ENCODE measurements around the gene ALG3. TPM values are rescaled to one million over a fixed set of nuclear protein-coding genes. Genes with fewer than 3 reads are reported as not detected.

The ALG3 gene
- total RNA-seq, 1 donor from 2014 or later, result 23.7 TPM

DNA sequence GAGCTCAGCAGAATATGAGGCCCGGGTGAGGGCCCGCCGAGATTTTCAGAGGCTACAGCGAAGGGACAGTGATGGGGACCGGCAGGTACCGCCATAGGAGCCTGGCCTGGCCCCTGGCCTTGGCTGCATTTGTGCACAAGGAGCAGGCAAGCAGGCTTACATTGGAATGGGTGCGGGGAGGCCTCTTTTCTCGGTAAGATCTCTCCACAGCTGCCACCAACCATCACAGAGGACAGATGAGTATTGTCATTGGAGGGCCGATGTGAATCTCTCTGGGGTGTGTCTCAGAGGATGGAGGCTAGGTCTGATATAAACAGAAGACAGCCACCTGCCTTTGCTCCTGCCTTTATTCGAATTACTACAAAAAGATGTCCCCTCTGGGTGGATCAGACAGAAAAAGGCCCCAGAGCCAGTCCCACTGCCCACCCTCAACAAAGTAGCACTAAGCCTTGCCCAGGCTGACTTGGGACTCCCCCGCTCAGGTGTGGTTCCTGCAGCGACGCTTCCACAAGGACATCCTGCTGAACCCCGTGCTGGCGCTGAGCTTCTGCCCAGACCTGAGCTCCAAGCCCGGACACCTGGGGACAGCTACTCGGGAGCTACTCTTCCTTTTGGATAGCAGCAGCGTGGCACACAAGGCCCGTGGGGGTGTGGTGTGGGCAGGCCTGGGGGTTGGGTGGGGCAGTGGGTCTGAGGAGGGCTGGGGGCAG lies 13.9 kb downstream of the ALG3 start:
- H3F3A ChIP-seq (ENCODE audit: low read depth), result peaks cover 7% of the 10 kb centered on the region
- Mint-ChIP-seq H3K4me3 (no peak overlapping the region), H3K9me3 (peaks cover 2% of the 10 kb centered on the region), H3K4me1 (peaks cover 4% of the 10 kb centered on the region), H3K36me3 (no peaks in the 10 kb centered on the region), H3K27ac (no peak overlapping the region), H3K27me3 (ENCODE audit: insufficient read depth, low read depth) (peaks cover 33% of the 10 kb centered on the region)
- H3K27me3 ChIP-seq, result peaks cover 49% of the 10 kb centered on the region
- peaks cover 2% of the 10 kb centered on the region for H3K4me1 ChIP-seq
- no peak for TF ChIP-seq EZH2phosphoT487 (IDR thresholded peaks at IDR 0.05)
- H3K27ac ChIP-seq, result no peak overlapping the region
- peaks cover 28% of the 10 kb centered on the region for H4K20me1 ChIP-seq (ENCODE audit: low read depth)
- no peak overlapping the region for H3K4me3 ChIP-seq
- H3K79me2 ChIP-seq (ENCODE audit: low read depth), result no peaks in the 10 kb centered on the region
- no peak overlapping the region for H3K9ac ChIP-seq
- no peak overlapping the region for H2AFZ ChIP-seq (replicated peaks)
- H3K36me3 ChIP-seq, result no peaks in the 10 kb centered on the region
- DNase-seq (ENCODE audit: low spot score), result no peak
- H3K4me2 ChIP-seq, result no peak overlapping the region
- H3K9me3 ChIP-seq (ENCODE audit: low read depth), result no peaks in the 10 kb centered on the region

DNA sequence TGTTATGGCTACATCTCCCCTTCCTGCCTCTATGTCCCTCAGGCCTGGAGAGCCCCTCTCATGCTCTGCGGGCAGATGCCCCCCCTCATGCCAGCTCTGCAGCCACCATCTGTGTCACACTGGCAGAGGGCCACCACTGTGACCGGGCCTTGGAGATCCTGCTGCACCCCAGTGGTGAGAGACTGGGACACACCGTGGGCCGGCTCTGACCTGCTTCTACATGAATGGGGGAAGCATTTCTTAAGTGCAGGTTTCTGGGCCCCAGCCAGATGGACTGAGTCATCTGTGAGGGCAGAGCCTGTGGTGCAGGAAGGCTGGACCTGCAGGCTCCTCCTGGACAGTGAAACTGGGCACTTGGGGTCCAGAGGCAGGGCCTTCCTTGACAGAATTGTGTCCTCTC lies 14.5 kb downstream of the ALG3 start:
- H3K27ac ChIP-seq, result no peak overlapping the region
- no peak overlapping the region for H3K9ac ChIP-seq
- H2AFZ ChIP-seq (replicated peaks), result no peak overlapping the region
- DNase-seq (ENCODE audit: low spot score), result no peak
- Mint-ChIP-seq H3K27me3 (ENCODE audit: insufficient read depth, low read depth) (peaks cover 34% of the 10 kb centered on the region), H3K9me3 (peaks cover 2% of the 10 kb centered on the region), H3K27ac (no peak overlapping the region), H3K4me1 (peaks cover 4% of the 10 kb centered on the region), H3K4me3 (no peak overlapping the region), H3K36me3 (no peaks in the 10 kb centered on the region)
- no peaks in the 10 kb centered on the region for H3K36me3 ChIP-seq
- TF ChIP-seq, protein P1, sequence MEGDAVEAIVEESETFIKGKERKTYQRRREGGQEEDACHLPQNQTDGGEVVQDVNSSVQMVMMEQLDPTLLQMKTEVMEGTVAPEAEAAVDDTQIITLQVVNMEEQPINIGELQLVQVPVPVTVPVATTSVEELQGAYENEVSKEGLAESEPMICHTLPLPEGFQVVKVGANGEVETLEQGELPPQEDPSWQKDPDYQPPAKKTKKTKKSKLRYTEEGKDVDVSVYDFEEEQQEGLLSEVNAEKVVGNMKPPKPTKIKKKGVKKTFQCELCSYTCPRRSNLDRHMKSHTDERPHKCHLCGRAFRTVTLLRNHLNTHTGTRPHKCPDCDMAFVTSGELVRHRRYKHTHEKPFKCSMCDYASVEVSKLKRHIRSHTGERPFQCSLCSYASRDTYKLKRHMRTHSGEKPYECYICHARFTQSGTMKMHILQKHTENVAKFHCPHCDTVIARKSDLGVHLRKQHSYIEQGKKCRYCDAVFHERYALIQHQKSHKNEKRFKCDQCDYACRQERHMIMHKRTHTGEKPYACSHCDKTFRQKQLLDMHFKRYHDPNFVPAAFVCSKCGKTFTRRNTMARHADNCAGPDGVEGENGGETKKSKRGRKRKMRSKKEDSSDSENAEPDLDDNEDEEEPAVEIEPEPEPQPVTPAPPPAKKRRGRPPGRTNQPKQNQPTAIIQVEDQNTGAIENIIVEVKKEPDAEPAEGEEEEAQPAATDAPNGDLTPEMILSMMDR (IDR thresholded peaks at IDR 0.05), result no peak
- TF ChIP-seq EZH2phosphoT487 (IDR thresholded peaks at IDR 0.05) (no peak), EZH2 (IDR thresholded peaks at IDR 0.05) (no peak)
- peaks cover 55% of the 10 kb centered on the region for H3K27me3 ChIP-seq
- peaks cover 7% of the 10 kb centered on the region for H3F3A ChIP-seq (ENCODE audit: low read depth)
- H3K4me3 ChIP-seq, result no peak overlapping the region
- H4K20me1 ChIP-seq (ENCODE audit: low read depth), result peaks cover 26% of the 10 kb centered on the region
- H3K4me1 ChIP-seq, result peaks cover 4% of the 10 kb centered on the region
- H3K79me2 ChIP-seq (ENCODE audit: low read depth), result no peaks in the 10 kb centered on the region
- no peaks in the 10 kb centered on the region for H3K9me3 ChIP-seq (ENCODE audit: low read depth)
- H3K4me2 ChIP-seq, result no peak overlapping the region

DNA sequence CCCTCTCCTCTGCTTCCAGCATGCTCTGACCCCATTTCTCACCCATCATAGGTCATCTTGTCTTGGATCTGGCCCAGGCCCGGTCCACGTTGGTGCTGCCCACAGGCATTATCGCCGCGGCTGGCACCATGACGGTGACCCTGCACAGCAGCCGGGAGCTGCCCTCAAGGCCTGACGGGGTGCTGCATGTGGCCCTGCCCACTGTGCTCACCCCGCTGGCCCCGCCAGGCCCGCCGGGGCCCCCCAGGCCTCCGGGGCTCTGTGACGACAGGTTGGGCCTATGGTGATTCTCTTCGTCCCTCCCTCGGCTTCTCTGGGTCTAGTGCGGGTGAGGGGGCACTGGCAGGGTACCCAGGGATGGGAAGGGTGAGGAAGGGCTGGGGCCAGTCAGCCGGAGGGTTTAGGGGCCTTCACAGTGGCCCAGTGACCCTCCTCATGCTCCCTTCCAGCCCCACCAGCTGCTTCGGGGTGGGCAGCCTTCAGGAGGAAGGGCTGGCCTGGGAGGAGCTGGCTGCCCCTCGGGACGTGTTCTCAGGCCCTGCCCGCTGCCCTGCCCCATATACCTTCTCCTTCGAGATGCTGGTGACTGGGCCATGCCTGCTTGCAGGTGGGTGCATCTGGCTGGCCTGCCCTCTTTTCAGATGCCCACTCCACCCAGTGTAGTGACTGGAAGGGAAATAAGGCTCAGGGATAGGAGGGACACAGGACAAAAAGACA lies 15.5 kb downstream of the ALG3 start:
- DNase-seq (ENCODE audit: low spot score), result no peak
- TF ChIP-seq EZH2phosphoT487 (IDR thresholded peaks at IDR 0.05), result no peak
- TF ChIP-seq EZH2 (IDR thresholded peaks at IDR 0.05), result no peak
- TF ChIP-seq, protein P1 (IDR thresholded peaks at IDR 0.05), result no peak
- peaks cover 4% of the 10 kb centered on the region for H3K4me1 ChIP-seq
- no peaks in the 10 kb centered on the region for H3K9me3 ChIP-seq (ENCODE audit: low read depth)
- H3K4me3 Mint-ChIP-seq, result no peak overlapping the region
- H2AFZ ChIP-seq (replicated peaks), result no peak overlapping the region
- H3K27me3 Mint-ChIP-seq (ENCODE audit: insufficient read depth, low read depth), result peaks cover 44% of the 10 kb centered on the region
- H3K27ac Mint-ChIP-seq, result no peak overlapping the region
- no peaks in the 10 kb centered on the region for H3K36me3 Mint-ChIP-seq
- no peak overlapping the region for H3K4me2 ChIP-seq
- peaks cover 64% of the 10 kb centered on the region for H3K27me3 ChIP-seq
- H3K9me3 Mint-ChIP-seq, result peaks cover 2% of the 10 kb centered on the region
- peaks cover 33% of the 10 kb centered on the region for H4K20me1 ChIP-seq (ENCODE audit: low read depth)
- H3K4me3 ChIP-seq, result no peak overlapping the region
- H3F3A ChIP-seq (ENCODE audit: low read depth), result peaks cover 15% of the 10 kb centered on the region
- H3K79me2 ChIP-seq (ENCODE audit: low read depth), result no peaks in the 10 kb centered on the region
- no peak overlapping the region for H3K27ac ChIP-seq
- no peak overlapping the region for H3K9ac ChIP-seq
- H3K4me1 Mint-ChIP-seq, result peaks cover 4% of the 10 kb centered on the region
- no peaks in the 10 kb centered on the region for H3K36me3 ChIP-seq

DNA sequence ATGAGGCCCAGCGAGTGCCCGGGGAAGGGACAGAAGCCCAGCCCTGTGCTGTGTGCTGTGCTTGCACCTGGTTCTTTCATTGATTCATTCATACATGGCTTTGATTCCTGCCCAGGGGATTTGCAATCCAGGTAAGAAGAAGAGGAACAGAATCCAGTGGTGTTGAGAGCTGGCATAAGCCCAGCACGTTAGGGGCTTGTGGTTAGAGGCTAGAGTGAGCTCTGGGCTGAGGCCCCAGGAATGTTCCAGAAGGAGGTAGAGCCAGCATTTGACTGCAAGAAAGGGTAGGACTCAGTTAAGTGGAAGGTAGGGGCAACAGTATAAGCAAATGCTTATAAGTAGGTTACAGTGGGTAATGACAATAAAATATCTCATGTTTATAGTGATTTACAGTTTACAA lies 17.1 kb downstream of the ALG3 start:
- H3K79me2 ChIP-seq (ENCODE audit: low read depth), result no peaks in the 10 kb centered on the region
- no peak overlapping the region for H3K4me3 ChIP-seq
- TF ChIP-seq EZH2 (IDR thresholded peaks at IDR 0.05), result no peak
- no peak for TF ChIP-seq EZH2phosphoT487 (IDR thresholded peaks at IDR 0.05)
- TF ChIP-seq, protein P1 (IDR thresholded peaks at IDR 0.05), result no peak
- H3K4me2 ChIP-seq, result no peak overlapping the region
- H3K27me3 ChIP-seq, result peaks cover 80% of the 10 kb centered on the region
- H3K27me3 Mint-ChIP-seq (ENCODE audit: insufficient read depth, low read depth), result peaks cover 52% of the 10 kb centered on the region
- peak overlapping the region; percentile 83 for H3K4me3 Mint-ChIP-seq
- no peak for DNase-seq (ENCODE audit: low spot score)
- no peaks in the 10 kb centered on the region for H3K9me3 ChIP-seq (ENCODE audit: low read depth)
- H3K4me1 Mint-ChIP-seq, result peaks cover 4% of the 10 kb centered on the region
- no peak overlapping the region for H3K27ac ChIP-seq
- H3K36me3 ChIP-seq, result no peaks in the 10 kb centered on the region
- no peak overlapping the region for H3K9ac ChIP-seq
- H4K20me1 ChIP-seq (ENCODE audit: low read depth), result peaks cover 42% of the 10 kb centered on the region
- no peak overlapping the region for H2AFZ ChIP-seq (replicated peaks)
- peaks cover 18% of the 10 kb centered on the region for H3F3A ChIP-seq (ENCODE audit: low read depth)
- peaks cover 2% of the 10 kb centered on the region for H3K9me3 Mint-ChIP-seq
- no peaks in the 10 kb centered on the region for H3K36me3 Mint-ChIP-seq
- H3K4me1 ChIP-seq, result peaks cover 4% of the 10 kb centered on the region
- no peak overlapping the region for H3K27ac Mint-ChIP-seq
